Gastrocnemius medialis (tissue), 4 donors: ENCODE data around the gene KDM2B.

ENCODE experiments used
- POLR2A ChIP-seq, 2 donors: fragments of 450-650 bp; IDR thresholded peaks; one replicate each; pipeline ENCODE4 v1.6.1; 2017; ENCODE audit warnings: antibody characterized with exemption in 2 of 2, mild to moderate bottlenecking in 2 of 2, moderate library complexity in 2 of 2
- TF ChIP-seq, protein P1 (sequence below), 5 experiments: fragments of 450-650 bp in 3 of 5; fragments of 200-600 bp in 2 of 5; sonication (generic) in 2 of 5; IDR thresholded peaks in 4 of 5; conservative IDR thresholded peaks in 1 of 5; 1 replicate in 4 of 5; 2 replicates in 1 of 5; pipeline ENCODE4 v1.5.1; 2016 to 2019; ENCODE audit warnings: antibody characterized with exemption in 5 of 5, mild to moderate bottlenecking in 3 of 5, moderate library complexity in 3 of 5

DNA sequence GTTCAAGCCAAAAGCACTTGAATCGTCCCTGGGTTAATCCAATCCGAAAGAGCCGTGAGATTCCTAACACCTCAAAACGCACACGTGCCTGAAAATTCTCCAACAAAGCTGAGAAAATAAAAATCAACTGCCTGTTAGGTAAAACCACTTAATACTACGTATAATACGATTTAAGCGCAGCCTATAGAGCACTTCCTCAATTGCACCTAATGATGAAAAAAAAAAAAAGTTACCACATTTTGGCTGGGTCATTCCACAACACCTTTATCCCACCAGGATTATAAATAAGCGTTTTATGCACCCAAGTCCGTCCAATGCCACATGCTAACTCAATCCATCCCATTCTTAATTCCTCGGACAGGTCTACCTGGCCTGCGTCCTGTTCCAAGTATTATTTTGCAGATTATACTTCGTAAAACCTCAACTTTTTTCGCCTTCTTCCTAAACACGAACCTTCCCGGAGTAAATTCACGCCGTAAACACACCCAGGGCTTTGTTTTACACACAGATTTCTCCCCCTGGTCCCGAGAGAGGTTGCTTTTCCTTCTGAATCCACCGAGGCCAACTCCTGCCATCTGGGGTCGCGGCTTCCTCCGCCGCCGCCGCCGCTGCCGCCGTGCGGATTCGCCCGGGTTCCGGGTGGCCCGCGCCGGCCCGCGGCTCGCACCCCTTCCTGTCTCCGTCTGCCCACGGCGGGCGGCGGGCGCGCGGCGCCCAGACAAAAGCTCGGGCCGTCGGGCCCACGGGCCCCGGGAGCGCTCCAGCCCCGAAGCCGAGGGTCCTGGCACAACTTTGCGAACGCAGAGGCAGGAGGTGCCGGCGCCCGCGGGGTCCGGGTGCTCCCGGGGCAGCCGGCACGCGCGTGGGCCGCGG, 114.7 kb downstream of the KDM2B start:
- TF ChIP-seq, protein P1, sequence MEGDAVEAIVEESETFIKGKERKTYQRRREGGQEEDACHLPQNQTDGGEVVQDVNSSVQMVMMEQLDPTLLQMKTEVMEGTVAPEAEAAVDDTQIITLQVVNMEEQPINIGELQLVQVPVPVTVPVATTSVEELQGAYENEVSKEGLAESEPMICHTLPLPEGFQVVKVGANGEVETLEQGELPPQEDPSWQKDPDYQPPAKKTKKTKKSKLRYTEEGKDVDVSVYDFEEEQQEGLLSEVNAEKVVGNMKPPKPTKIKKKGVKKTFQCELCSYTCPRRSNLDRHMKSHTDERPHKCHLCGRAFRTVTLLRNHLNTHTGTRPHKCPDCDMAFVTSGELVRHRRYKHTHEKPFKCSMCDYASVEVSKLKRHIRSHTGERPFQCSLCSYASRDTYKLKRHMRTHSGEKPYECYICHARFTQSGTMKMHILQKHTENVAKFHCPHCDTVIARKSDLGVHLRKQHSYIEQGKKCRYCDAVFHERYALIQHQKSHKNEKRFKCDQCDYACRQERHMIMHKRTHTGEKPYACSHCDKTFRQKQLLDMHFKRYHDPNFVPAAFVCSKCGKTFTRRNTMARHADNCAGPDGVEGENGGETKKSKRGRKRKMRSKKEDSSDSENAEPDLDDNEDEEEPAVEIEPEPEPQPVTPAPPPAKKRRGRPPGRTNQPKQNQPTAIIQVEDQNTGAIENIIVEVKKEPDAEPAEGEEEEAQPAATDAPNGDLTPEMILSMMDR (IDR thresholded peaks at IDR 0.05 in 4 of 5, conservative IDR thresholded peaks at IDR 0.05 in 1 of 5) = no peak
- no peak for TF ChIP-seq POLR2A (IDR thresholded peaks at IDR 0.05)
